Kidney glomerular epithelial cell (primary cell): Measurements from ENCODE around the gene OGFR.

Source experiments
- DNase-seq: peaks from one replicate; lab custom pipeline; 2025; lab: John Stamatoyannopoulos, UW

The OGFR gene

GRCh38 chr20:62825986-62826645 lies 21.5 kb downstream of the OGFR start:
- DNase-seq: no peak

DNA sequence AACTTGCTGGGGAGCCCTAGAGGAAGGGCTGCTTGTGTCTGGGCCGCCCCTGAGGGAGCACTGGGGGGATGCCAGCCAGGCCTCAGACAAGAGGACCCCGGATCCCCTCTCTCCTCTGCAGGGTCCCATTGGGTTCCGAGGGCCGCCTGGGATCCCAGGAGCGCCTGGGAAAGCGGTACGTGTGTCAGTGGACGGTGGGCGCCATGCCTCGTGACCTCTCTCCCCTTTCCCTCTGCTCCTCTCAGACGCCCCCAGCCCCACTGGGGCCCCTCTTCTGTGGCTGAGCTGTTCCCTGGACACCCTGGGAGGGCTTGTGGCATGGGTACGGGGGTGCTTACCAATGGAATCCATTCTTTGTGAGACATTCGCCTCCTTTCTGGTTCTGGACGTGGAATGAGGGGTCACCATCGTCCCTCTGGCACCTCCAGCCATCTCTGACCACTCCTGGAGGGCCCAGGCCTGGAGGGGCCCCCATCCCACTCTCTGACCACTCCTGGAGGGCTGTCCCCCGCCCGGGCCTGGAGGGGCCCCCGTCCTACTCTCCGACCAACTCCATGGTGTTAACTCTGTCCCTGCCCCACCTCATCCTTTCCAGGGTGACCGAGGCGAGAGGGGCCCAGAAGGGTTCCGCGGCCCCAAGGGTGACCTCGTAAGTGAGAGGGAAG lies 22.1 kb downstream of the OGFR start:
- DNase-seq: no peak

GRCh38 chr20:62827311-62828038 lies 22.8 kb downstream of the OGFR start:
- no peak for DNase-seq

DNA sequence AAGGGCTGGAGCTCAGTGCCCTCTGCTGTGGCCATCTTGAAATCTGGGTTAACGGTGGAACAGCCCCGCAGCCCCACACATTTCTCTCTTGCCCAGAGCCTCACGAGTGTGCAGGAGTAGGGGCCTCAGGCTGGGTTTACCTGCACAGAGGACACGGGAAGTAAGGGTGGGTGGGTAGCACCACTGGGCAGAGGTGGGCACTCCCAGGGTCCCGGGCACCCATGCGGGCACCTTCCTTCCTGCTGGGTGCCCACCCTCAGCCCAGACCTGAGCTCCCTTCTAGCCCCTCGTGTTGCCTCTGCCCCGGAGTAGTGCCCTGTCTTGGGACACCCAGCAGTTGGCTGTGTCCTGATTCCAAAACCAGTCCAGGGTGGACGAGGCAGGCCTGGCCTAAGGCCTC lies 23.4 kb downstream of the OGFR start:
- DNase-seq: no peak

GRCh38 chr20:62828511-62829230 lies 24.0 kb downstream of the OGFR start:
- DNase-seq: no peak

DNA sequence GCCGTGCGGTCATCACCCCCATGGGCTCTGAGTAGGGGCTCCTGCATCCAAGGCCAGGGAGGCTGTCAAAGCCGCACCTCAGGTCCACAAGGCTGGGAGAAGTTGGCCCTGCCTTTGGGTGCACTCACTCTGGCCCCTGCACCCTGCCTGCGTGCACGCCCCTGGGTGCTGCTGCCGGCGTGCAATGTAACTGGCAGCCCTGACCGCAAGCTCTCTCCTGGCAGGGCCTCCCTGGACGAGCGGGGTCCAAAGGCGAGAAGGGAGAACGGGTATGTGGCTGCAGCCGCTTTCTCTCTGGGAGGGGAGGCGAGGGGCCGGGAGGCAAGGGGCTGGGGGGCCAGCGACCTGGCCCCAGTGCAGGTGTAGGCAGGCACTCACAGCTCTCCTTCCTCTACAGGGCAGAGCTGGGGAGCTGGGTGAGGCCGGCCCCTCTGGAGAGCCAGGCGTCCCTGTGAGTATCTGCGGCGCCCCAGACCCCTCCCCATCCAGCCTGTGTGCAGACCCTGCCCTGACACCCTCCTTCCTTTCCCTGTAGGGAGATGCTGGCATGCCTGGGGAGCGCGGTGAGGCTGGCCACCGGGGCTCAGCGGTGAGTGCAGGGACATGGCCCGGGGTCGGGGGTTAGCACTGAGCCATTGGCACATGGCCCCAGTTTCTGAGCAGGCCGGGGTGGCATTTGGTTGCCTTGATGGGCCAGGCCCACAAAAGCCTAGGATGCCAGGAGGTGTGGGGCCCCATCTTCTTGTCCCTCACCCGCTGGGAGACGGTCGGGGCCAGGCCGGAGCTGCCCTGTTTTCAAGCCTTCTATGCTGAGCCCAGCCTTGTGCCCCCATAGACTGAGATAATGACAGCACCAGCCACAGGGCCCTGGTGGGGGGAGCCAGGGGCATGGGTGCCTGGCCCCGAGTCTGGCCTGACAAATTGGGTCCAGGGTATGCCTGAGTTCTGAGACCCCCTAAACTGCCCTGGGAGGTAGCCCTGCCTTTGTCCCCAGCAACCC lies 24.9 kb downstream of the OGFR start:
- DNase-seq: no peak

DNA sequence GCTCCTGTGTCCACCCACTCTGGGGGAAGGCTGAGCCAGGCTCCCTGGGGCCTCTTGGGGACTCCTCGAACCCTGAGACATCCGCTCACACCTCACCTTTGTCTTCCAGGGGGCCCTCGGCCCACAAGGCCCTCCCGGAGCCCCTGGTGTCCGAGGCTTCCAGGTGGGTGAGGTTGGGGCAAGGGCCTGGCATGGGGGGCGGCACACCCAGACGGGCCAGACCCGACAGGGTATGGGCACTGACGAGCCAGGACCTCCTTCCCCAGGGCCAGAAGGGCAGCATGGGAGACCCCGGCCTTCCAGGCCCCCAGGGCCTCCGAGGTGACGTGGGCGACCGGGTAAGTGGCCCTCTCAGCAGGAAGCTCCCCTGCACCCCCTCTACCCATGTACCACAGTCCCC lies 25.6 kb downstream of the OGFR start:
- DNase-seq: no peak

DNA sequence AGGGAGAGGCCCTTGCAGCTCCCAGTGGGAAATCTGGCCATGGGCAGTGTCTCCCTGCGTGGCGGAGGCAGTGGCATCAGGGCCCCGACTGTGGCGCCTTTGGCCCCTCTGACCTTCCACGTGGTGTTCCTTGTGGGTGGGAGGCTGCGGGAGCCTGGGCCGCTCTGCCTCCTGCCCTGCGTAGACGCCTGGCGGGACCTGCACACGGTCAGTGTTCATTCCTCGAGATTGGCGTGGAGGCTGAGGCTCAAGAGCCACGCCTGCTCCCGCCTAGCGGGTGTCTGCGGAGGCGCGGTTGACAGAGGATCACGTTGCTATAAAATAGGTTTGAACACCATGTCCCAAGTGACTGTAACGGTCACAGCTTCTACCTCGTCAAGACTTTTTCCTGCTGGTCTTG lies 26.2 kb downstream of the OGFR start:
- DNase-seq: no peak

DNA sequence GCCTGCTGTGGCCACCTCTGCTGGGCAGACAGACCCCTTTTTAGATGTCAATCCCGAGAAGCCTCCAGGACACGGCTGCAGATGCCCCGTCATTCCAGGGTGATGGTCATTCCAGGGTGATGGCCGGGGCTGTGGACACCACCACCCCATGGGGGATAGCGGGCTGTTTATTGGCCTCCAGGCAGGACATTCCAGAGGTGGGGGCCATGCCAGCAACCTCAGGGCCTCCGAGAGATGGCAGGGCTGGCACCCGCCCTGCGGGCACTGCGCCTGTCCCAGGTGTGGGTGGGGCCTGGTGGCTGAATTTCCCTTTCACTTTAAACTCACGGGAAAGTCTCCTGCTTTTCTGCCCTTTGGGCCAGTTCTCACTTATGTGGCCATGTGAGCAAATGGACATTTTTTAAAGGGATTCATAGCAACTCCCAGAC lies 26.7 kb downstream of the OGFR start:
- no peak for DNase-seq

DNA sequence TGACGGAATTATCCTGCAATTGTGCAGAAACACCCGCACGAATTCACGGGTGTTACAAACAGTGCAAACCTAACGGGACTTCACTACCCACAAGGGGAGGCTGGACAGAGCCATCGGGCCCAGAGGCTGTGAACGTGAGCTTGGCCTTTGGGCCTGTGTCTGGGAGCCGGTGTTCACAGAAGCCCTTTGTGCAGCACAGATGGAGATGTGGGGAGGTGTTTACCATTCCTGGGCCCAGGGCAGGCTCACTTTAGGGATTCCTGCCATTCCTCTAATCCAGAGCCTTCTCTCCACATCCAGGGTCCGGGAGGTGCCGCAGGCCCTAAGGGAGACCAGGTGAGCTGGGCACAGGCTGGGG lies 27.2 kb downstream of the OGFR start:
- DNase-seq: no peak

DNA sequence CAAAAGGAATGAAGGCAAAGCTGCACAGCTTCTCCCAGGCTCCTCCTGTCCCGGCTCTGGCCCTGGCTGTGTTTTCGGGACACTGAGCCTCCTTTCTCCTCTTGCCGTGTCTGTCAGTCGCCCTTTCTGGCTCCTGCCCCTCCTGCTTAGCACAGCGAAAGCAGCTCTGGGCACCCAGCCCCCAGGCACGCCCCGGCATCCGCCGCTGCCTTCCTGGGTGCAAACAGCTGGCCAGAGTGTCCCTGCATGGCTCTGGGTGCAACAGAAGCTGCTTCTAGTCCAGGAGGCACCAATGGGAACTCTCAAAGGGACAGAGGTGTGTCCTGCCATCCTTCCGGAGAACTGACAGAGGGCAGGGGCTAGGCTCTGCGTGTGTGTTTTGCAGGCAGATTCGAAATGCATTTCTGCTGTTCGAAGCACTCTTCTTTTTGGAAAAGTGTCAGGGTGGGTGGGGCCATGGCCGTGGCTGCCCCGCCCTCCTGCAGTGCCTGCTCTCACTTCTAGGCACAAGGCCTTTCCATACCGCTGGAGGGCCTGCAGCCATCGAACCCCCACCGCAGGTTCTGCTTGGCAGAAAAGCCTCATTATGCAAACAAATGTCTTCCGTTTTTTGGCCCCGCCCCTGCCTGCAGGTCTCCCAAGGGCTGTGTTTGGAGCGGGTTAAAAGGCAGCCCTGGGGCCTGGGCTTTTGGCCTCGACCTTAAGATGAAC lies 27.7 kb downstream of the OGFR start:
- no peak for DNase-seq

GRCh38 chr20:62832951-62833391 lies 28.3 kb downstream of the OGFR start:
- no peak for DNase-seq

DNA sequence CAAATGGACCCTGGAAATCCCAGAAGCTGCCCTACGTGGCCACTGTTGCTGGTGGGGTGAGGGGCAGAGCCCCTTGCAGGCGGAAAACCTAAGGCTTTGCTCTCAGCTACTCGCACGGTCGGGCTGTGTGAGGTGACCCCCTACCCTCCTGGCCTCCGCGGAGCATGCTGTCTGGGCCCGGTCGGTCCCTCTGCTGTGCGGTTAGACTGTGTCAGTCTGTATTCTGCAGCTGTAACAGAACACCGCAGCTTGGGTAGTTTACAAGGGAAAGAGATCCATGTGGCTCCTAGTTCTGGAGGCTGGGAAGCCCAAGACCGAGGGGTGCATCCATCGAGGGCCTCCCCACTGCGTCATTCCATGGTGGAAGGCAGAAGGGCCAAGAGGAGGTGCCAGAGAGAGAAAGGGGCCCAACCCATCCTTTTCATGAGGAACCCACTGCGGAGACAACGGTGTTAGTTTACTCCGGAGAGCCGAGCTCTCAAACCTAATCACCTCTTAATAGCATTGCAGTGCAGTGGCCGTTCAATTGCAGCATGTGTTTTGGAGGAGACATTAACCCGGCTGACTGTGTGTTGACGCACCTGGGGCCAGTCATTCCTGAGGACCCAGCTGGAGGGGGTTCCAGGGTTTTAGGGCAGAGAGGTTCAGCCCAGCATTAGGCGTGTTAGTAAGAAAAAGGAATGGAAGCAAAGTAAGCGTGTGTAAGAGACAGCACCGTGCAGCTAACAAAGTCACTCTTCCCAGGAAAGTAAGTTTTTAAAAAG lies 30.5 kb downstream of the OGFR start:
- no peak for DNase-seq

GRCh38 chr20:62835931-62836861 lies 31.6 kb downstream of the OGFR start:
- peak; percentile 6 for DNase-seq

DNA sequence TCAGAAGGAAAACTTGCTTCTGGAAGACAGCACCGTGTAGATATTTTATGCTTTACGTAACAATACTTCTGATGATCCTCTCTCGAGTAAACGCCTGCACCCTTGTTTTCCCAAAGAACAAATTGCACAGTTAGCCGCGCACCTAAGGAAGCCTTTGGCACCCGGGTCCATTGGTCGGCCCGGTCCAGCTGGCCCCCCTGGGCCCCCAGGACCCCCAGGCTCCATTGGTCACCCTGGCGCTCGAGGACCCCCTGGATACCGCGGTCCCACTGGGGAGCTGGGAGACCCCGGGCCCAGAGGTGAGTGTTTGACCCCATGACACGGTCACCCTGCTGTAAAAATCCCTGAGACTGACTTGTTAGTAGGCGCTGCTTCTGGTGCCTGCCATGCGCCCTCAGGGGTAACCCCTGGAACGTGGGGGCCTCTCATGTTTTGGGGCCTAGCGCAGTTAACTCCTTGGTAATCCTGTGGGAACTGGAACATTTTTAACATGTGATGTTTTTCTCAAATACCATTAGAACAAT lies 32.4 kb downstream of the OGFR start:
- DNase-seq: no peak

DNA sequence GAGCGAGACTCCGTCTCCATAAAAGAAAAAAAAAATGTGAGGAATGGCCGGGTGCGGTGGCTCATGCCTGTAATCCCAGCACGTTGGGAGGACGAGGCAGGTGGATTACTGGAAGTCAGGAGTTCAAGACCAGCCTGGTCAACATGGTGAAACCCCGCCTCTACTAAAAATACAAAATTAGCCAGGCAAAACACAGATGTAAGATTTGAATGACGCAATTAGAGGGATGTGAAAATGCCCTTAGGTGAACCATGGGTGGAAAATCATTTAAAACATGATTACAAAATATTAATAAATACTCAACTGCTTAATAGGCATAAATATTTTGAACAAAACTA lies 33.1 kb downstream of the OGFR start:
- no peak for DNase-seq

DNA sequence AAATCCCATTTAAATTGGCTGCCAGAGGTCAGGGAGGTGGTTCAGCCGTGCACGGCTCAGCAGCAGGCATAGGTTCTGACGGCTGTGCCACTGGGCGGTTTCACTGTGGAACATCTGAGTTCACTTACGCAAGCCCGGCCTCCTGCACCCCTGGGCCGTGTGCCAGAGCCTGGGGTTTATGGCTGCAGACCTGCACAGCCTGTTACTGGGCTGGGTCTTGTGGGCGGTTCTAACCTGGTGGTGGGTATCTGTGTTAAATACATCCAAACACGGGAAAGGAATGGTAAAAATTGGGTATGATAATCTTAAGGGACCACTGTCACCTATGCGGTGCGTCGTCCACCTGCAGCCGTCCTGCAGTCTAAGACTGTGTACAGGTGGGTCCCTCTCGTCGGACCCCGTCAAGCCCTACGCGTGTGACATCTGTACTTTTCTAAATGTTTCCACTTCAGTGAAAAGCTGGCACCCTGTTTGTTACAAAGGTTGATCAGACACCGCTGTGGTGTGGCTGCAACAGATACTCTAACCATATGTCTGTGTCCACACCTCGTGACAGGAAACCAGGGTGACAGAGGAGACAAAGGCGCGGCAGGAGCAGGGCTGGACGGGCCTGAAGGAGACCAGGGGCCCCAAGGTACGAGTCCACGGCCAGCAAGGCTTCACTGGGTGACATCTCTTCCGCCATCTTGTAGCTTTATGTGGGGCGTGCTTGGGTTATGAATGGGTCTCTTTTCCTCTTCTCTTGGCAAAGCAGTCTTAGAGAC lies 33.7 kb downstream of the OGFR start:
- no peak for DNase-seq

- no peak for DNase-seq
Measured at GRCh38 chr20:62839261-62839660, 34.6 kb downstream of the OGFR start.
